Breast epithelium (tissue), 3 donors: ENCODE results near the gene OR1L4.

Experiments
- CTCF ChIP-seq, 3 donors: fragments of 450-650 bp; IDR thresholded peaks; one replicate each; pipeline ENCODE4 v1.5.1; 2016 to 2017; ENCODE audit warnings: antibody characterized with exemption in 3 of 3, mild to moderate bottlenecking in 3 of 3, moderate library complexity in 3 of 3
- POLR2A ChIP-seq: fragments of 450-650 bp; IDR thresholded peaks from one replicate; pipeline ENCODE4 v1.6.1; 2016; ENCODE audit warnings: antibody characterized with exemption, mild to moderate bottlenecking, moderate library complexity

- TF ChIP-seq CTCF (IDR thresholded peaks at IDR 0.05) = no peak
- no peak for TF ChIP-seq POLR2A
Measured at GRCh38 chr9:122719218-122719617, 4.6 kb upstream of the OR1L4 start.
